T-helper 17 cell (primary cell): ENCODE results near the gene BRI3BP. TPM values are rescaled to one million over a fixed set of nuclear protein-coding genes. Genes with fewer than 3 reads are reported as not detected.
"Not testable (repeated sequence)": the region's sequence is repeated elsewhere in the genome, so short reads cannot be mapped to it uniquely, and the experiment has no call there.

Source experiments
- ATAC-seq: fragments of 150-1000 bp; cut with Tn5 transposase; 2 replicates; pipeline ENCODE4 v1.10.0; 2021; ENCODE audit warnings: mild to moderate bottlenecking, moderate library complexity
- DNase-seq, 3 donors: peaks; one replicate each; pipeline versions ENCODE4 v3.0.0 to v3.0.0-alpha.2; 2020 to 2021
- H3K9me3 ChIP-seq: one replicate; pipeline ENCODE4 v1.7.0; 2013; ENCODE audit warnings: low read length, mild to moderate bottlenecking; ENCODE audit not compliant: control insufficient read depth, poor library complexity, severe bottlenecking
- H3K27ac Mint-ChIP-seq: one replicate; pipeline ENCODE4 v1.8.0; 2022; ENCODE audit warnings: mild to moderate bottlenecking, moderate library complexity, mixed read lengths
- H3K27me3 Mint-ChIP-seq: one replicate; pipeline ENCODE4 v1.8.0; 2022; ENCODE audit warnings: mixed read lengths
- H3K36me3 Mint-ChIP-seq: one replicate; pipeline ENCODE4 v1.8.0; 2022; ENCODE audit warnings: low read depth, mixed read lengths
- H3K4me1 Mint-ChIP-seq: one replicate; pipeline ENCODE4 v1.8.0; 2022; ENCODE audit warnings: mild to moderate bottlenecking, mixed read lengths
- H3K4me3 Mint-ChIP-seq: one replicate; pipeline ENCODE4 v1.8.0; 2022; ENCODE audit warnings: mild to moderate bottlenecking, moderate library complexity, mixed read lengths
- total RNA-seq, 4 donors: library from RNA in 2 of 4; stranded (reverse) in 2 of 4; gene quantifications; one replicate each; pipeline ENCODE4 v1.2.3 and lab custom pipeline; 2022 to 2026

BRI3BP gene
- total RNA-seq, 2 donors from 2014 or later = 3.7 to 4.6 TPM

GRCh38 chr12:125018356-125018755 is 24.9 kb downstream of the BRI3BP start:
- Mint-ChIP-seq H3K4me1 (no peaks in the 10 kb centered on the region), H3K36me3 (peaks cover 4% of the 10 kb centered on the region), H3K27ac (no peak overlapping the region), H3K27me3 (no peaks in the 10 kb centered on the region), H3K4me3 (no peak overlapping the region)
- no peak for DNase-seq
- ATAC-seq = no peak
- H3K9me3 ChIP-seq = no peaks in the 10 kb centered on the region

- H3K27ac Mint-ChIP-seq = no peak overlapping the region
- no peak for ATAC-seq
- no peak overlapping the region for H3K4me3 Mint-ChIP-seq
- H3K27me3 Mint-ChIP-seq = no peaks in the 10 kb centered on the region
- H3K9me3 ChIP-seq = no peaks in the 10 kb centered on the region
- DNase-seq = no peak
- H3K36me3 Mint-ChIP-seq = peaks cover 2% of the 10 kb centered on the region
- no peaks in the 10 kb centered on the region for H3K4me1 Mint-ChIP-seq
These were observed 27.7 kb downstream of the BRI3BP start for GRCh38 chr12:125021096-125021495.

GRCh38 chr12:125021771-125022170 is 28.3 kb downstream of the BRI3BP start:
- H3K27ac Mint-ChIP-seq = no peak overlapping the region
- no peak for ATAC-seq

GRCh38 chr12:125023065-125023464 is 29.6 kb downstream of the BRI3BP start:
- Mint-ChIP-seq H3K4me3 (no peak overlapping the region), H3K27me3 (no peaks in the 10 kb centered on the region), H3K4me1 (no peaks in the 10 kb centered on the region), H3K27ac (no peak overlapping the region), H3K36me3 (peaks cover 2% of the 10 kb centered on the region)
- no peaks in the 10 kb centered on the region for H3K9me3 ChIP-seq
- ATAC-seq = no peak
- DNase-seq = no peak

More at GRCh38 chr12:125021771-125022170, 28.3 kb downstream of the BRI3BP start:
- Mint-ChIP-seq H3K36me3 (peaks cover 2% of the 10 kb centered on the region), H3K4me3 (no peak overlapping the region), H3K4me1 (no peaks in the 10 kb centered on the region), H3K27me3 (no peaks in the 10 kb centered on the region)
- H3K9me3 ChIP-seq = no peaks in the 10 kb centered on the region
- DNase-seq = no peak

- no peaks in the 10 kb centered on the region for H3K9me3 ChIP-seq
- Mint-ChIP-seq H3K27me3 (no peaks in the 10 kb centered on the region), H3K4me1 (no peaks in the 10 kb centered on the region), H3K36me3 (peaks cover 2% of the 10 kb centered on the region), H3K4me3 (no peak overlapping the region), H3K27ac (no peak overlapping the region)
- DNase-seq = no peak
- ATAC-seq = no peak
These were observed 31.6 kb downstream of the BRI3BP start for GRCh38 chr12:125024949-125025563.

GRCh38 chr12:125025606-125026235 is 32.3 kb downstream of the BRI3BP start:
- ATAC-seq = no peak
- Mint-ChIP-seq H3K27me3 (no peaks in the 10 kb centered on the region), H3K4me3 (no peak overlapping the region), H3K4me1 (no peaks in the 10 kb centered on the region), H3K27ac (no peak overlapping the region), H3K36me3 (peaks cover 2% of the 10 kb centered on the region)
- DNase-seq = no peak
- no peaks in the 10 kb centered on the region for H3K9me3 ChIP-seq

GRCh38 chr12:125028106-125028505 is 34.7 kb downstream of the BRI3BP start:
- Mint-ChIP-seq H3K27ac (no peak overlapping the region), H3K4me3 (no peak overlapping the region), H3K27me3 (no peaks in the 10 kb centered on the region), H3K36me3 (no peaks in the 10 kb centered on the region), H3K4me1 (no peaks in the 10 kb centered on the region)
- no peak for DNase-seq
- no peak for ATAC-seq
- H3K9me3 ChIP-seq = no peaks in the 10 kb centered on the region

- H3K9me3 ChIP-seq = no peaks in the 10 kb centered on the region
- DNase-seq (no peak), ATAC-seq (no peak)
- Mint-ChIP-seq H3K4me1 (no peaks in the 10 kb centered on the region), H3K4me3 (no peak overlapping the region), H3K36me3 (no peaks in the 10 kb centered on the region), H3K27me3 (no peaks in the 10 kb centered on the region), H3K27ac (no peak overlapping the region)
These were observed 36.4 kb downstream of the BRI3BP start for GRCh38 chr12:125029761-125030358.

- H3K27me3 Mint-ChIP-seq, ATAC-seq, H3K36me3 Mint-ChIP-seq, H3K4me1 Mint-ChIP-seq, H3K27ac Mint-ChIP-seq, DNase-seq, H3K4me3 Mint-ChIP-seq, H3K9me3 ChIP-seq: not testable (repeated sequence)
These were observed 38.0 kb downstream of the BRI3BP start for GRCh38 chr12:125031471-125031870.

- Mint-ChIP-seq H3K36me3 (no peaks in the 10 kb centered on the region), H3K4me3 (no peak overlapping the region)
These were observed 39.2 kb downstream of the BRI3BP start for GRCh38 chr12:125032466-125033152.

GRCh38 chr12:125033288-125033687 is 39.8 kb downstream of the BRI3BP start:
- Mint-ChIP-seq H3K4me1 (no peaks in the 10 kb centered on the region), H3K4me3 (no peak overlapping the region), H3K27ac (no peak overlapping the region), H3K27me3 (no peaks in the 10 kb centered on the region), H3K36me3 (no peaks in the 10 kb centered on the region)
- ATAC-seq = no peak
- no peaks in the 10 kb centered on the region for H3K9me3 ChIP-seq
- no peak for DNase-seq

More at GRCh38 chr12:125032466-125033152, 39.2 kb downstream of the BRI3BP start:
- Mint-ChIP-seq H3K4me1 (no peaks in the 10 kb centered on the region), H3K27ac (no peak overlapping the region), H3K27me3 (no peaks in the 10 kb centered on the region)
- ATAC-seq = no peak
- no peak for DNase-seq
- no peaks in the 10 kb centered on the region for H3K9me3 ChIP-seq

- no peaks in the 10 kb centered on the region for H3K9me3 ChIP-seq
- Mint-ChIP-seq H3K27ac (no peak overlapping the region), H3K27me3 (no peaks in the 10 kb centered on the region), H3K36me3 (no peaks in the 10 kb centered on the region), H3K4me1 (no peaks in the 10 kb centered on the region), H3K4me3 (no peak overlapping the region)
- no peak for DNase-seq
- ATAC-seq = no peak
These were observed 45.7 kb downstream of the BRI3BP start for GRCh38 chr12:125038976-125039625.

- Mint-ChIP-seq H3K4me1 (peaks cover 2% of the 10 kb centered on the region), H3K27me3 (no peaks in the 10 kb centered on the region)
- ATAC-seq = no peak
These were observed 55.6 kb downstream of the BRI3BP start for GRCh38 chr12:125049093-125049458.

More at GRCh38 chr12:125049093-125049458, 55.6 kb downstream of the BRI3BP start:
- H3K9me3 ChIP-seq = no peaks in the 10 kb centered on the region
- H3K4me3 Mint-ChIP-seq = peak overlapping the region; percentile 88
- H3K27ac Mint-ChIP-seq = peak overlapping the region; percentile 59
- H3K36me3 Mint-ChIP-seq = no peaks in the 10 kb centered on the region
- DNase-seq = no peak
